Transverse colon (tissue), 4 donors: ENCODE data around the gene IL26. TPM values are rescaled to one million over a fixed set of nuclear protein-coding genes. Genes with fewer than 3 reads are reported as not detected.
"Not testable (repeated sequence)": the region's sequence is repeated elsewhere in the genome, so short reads cannot be mapped to it uniquely, and the experiment has no call there.

Source experiments
- DNase-seq: peaks from one replicate; pipeline ENCODE4 v3.0.0-alpha.2; 2019
- H3K27ac ChIP-seq, 4 donors: fragments of 200-600 bp; sonication (generic); 2 replicates each; pipeline ENCODE4 v1.5.1; 2016 to 2018; ENCODE audit warnings: inconsistent platforms in 4 of 4
- H3K27me3 ChIP-seq: fragments of 200-600 bp; sonication (generic); 2 replicates; pipeline ENCODE4 v1.5.1; 2017; ENCODE audit warnings: inconsistent platforms
- H3K36me3 ChIP-seq, 4 donors: fragments of 200-600 bp; sonication (generic); 2 replicates each; pipeline ENCODE4 v1.5.1; 2017 to 2019; ENCODE audit warnings: inconsistent platforms in 4 of 4
- H3K4me1 ChIP-seq, 4 donors: fragments of 200-600 bp; sonication (generic); 2 replicates each; pipeline ENCODE4 v1.5.1; 2017 to 2020; ENCODE audit warnings: inconsistent platforms in 4 of 4
- H3K4me3 ChIP-seq, 4 donors: fragments of 200-600 bp; sonication (generic); 1 replicate in 1 of 4; 2 replicates in 3 of 4; pipeline versions ENCODE4 v1.5.1 to v1.6.1; 2017 to 2019; ENCODE audit warnings: inconsistent platforms in 4 of 4
- H3K9me3 ChIP-seq, 2 donors: fragments of 200-600 bp; sonication (generic); 2 replicates each; pipeline ENCODE4 v1.5.1; 2017 to 2019; ENCODE audit warnings: inconsistent platforms in 2 of 2
- EP300 ChIP-seq: sonication (generic); formaldehyde crosslinking; IDR thresholded peaks from one replicate; pipeline ENCODE4 v1.6.1; 2017; ENCODE audit warnings: antibody characterized with exemption, low read depth
- POLR2A ChIP-seq: fragments of 450-650 bp; IDR thresholded peaks from one replicate; pipeline ENCODE4 v1.6.1; 2016; ENCODE audit warnings: antibody characterized with exemption, mild to moderate bottlenecking, moderate library complexity
- POLR2AphosphoS5 ChIP-seq, 3 donors: sonication (generic); formaldehyde crosslinking; IDR thresholded peaks; one replicate each; pipeline ENCODE4 v1.6.1; 2016; ENCODE audit warnings: antibody characterized with exemption in 3 of 3
- WGBS, 2 donors: methylation state at CpG; one replicate each; pipeline ENCODE4 v1.1.5; 2018; ENCODE audit warnings: low coverage in 1 of 2; 5-methylcytosine and 5-hydroxymethylcytosine counted together
- in situ Hi-C, 4 donors: fragments of 200-750 bp; cut with MboI; loops; one replicate each; pipeline versions ENCODE4 v1.15.0 to v1.15.1; 2017; ENCODE audit warnings: low sequenced_read_pairs in 3 of 4, low pct_ligation_motif_present in 1 of 4, low pct_unique_long_range_greater_than_20kb in 1 of 4
- intact Hi-C: fragments of 100-400 bp; cut with DNase I; formaldehyde crosslinking; loops from one replicate; pipeline ENCODE4 v1.15.1; 2023; ENCODE audit warnings: low total_unique reads
- total RNA-seq, 4 donors: library from RNA; depleted of rRNA; stranded (reverse); fragments of >200 nt; gene quantifications; one replicate each; pipeline ENCODE4 v1.1.0, GENCODE V29; 2016
- TF ChIP-seq, protein P1 (sequence below), 5 experiments: fragments of 200-600 bp in 3 of 5; fragments of 450-650 bp in 2 of 5; sonication (generic) in 3 of 5; IDR thresholded peaks; 1 replicate in 2 of 5; 2 replicates in 3 of 5; pipeline ENCODE4 v1.5.1; 2016 to 2017; ENCODE audit warnings: antibody characterized with exemption in 5 of 5, inconsistent platforms in 3 of 5, mild to moderate bottlenecking in 2 of 5, moderate library complexity in 1 of 5

IL26 gene
- total RNA-seq, 4 donors from 2014 or later, result not detected

DNA sequence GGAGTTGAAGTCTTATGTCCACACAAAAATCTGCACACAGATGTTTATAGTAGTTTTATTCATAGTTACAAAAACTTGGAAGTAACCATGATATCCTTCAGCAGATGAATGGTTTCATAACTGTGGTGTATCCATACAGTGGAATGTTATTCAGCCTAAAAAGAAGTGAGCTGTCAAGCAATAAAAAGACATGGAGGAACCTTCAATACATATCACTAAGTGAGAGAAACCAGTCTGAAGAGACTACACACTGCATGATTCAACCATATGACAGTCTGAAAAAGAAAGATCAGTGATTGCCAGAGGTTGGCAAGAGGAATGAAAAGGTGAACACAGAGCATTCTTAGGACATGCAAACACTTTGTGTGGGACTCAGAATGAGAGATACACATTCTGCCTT, 47.4 kb downstream of the IL26 start:
- no peak overlapping the region for H3K4me3 ChIP-seq
- no peak overlapping the region for H3K27ac ChIP-seq
- TF ChIP-seq POLR2AphosphoS5 (IDR thresholded peaks at IDR 0.05), result no peak
- TF ChIP-seq EP300, result no peak
- TF ChIP-seq POLR2A, result no peak
- TF ChIP-seq, protein P1, sequence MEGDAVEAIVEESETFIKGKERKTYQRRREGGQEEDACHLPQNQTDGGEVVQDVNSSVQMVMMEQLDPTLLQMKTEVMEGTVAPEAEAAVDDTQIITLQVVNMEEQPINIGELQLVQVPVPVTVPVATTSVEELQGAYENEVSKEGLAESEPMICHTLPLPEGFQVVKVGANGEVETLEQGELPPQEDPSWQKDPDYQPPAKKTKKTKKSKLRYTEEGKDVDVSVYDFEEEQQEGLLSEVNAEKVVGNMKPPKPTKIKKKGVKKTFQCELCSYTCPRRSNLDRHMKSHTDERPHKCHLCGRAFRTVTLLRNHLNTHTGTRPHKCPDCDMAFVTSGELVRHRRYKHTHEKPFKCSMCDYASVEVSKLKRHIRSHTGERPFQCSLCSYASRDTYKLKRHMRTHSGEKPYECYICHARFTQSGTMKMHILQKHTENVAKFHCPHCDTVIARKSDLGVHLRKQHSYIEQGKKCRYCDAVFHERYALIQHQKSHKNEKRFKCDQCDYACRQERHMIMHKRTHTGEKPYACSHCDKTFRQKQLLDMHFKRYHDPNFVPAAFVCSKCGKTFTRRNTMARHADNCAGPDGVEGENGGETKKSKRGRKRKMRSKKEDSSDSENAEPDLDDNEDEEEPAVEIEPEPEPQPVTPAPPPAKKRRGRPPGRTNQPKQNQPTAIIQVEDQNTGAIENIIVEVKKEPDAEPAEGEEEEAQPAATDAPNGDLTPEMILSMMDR (IDR thresholded peaks at IDR 0.05), result no peak
- DNase-seq, result no peak
- H3K4me1 ChIP-seq, result peaks cover 0 to 6% (median 0%) of the 10 kb centered on the region in 4 donors
- H3K9me3 ChIP-seq, result no peaks in the 10 kb centered on the region
- in situ Hi-C loops, result no loop called here
- H3K36me3 ChIP-seq, result no peaks in the 10 kb centered on the region
- intact Hi-C loops, result no loop called here
- H3K27me3 ChIP-seq, result no peaks in the 10 kb centered on the region

DNA sequence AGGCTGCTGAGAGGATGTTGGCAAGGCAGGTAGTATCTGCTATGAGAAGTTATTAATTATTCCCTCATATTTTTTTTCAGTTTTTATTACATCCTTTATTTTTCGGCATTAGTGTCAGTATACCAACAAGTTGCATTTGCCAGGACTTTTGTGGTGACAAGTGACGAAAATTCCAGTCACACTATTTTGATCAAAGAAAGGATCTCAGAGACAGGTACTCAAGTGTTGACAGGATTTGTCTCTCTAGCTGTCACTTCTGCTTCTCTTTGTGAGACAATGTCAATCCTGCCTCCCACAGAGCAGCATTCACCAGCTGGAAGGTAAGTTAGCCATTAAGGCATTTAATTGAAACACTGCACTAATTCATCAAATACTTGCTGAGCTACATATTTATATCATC, 48.0 kb downstream of the IL26 start:
- Histone ChIP-seq H3K27ac (no peak overlapping the region), H3K27me3 (no peaks in the 10 kb centered on the region), H3K9me3 (no peaks in the 10 kb centered on the region), H3K4me3 (no peak overlapping the region), H3K36me3 (no peaks in the 10 kb centered on the region), H3K4me1 (peaks cover 0 to 6% (median 0%) of the 10 kb centered on the region in 4 donors)
- TF ChIP-seq EP300 (no peak), POLR2A (no peak), POLR2AphosphoS5 (IDR thresholded peaks at IDR 0.05) (no peak)
- TF ChIP-seq, protein P1 (IDR thresholded peaks at IDR 0.05), result no peak
- in situ Hi-C loops, result no loop called here
- no peak for DNase-seq
- WGBS, 2 donors, result 90 to 100% methylated on average over 2 of the region's 2 CpGs
- intact Hi-C loops, result no loop called here

DNA sequence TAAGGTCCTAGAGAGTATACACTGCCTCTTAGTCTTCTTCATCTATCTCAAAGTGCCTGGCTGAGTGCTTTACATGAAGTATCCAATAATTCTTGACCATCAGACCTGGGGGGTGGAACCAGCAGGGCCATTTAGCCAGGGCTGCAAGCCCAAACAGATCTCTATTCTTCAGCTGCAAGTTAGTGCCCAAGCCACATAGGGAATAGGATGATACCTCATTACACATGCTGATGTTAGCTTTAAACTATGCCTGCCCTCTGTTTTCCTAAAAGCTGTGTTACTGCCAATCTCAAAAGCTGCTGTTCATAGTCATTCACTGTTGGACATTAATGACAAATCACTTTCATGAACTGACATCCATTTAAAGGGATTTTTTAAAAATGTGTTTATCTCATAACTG, 49.4 kb downstream of the IL26 start:
- no peak overlapping the region for H3K27ac ChIP-seq
- no peak for TF ChIP-seq POLR2A
- TF ChIP-seq EP300, result no peak
- TF ChIP-seq POLR2AphosphoS5 (IDR thresholded peaks at IDR 0.05), result no peak
- TF ChIP-seq, protein P1 (IDR thresholded peaks at IDR 0.05), result no peak
- no peak for DNase-seq
- H3K4me1 ChIP-seq, result peaks cover 0 to 6% (median 0%) of the 10 kb centered on the region in 4 donors
- no peaks in the 10 kb centered on the region for H3K9me3 ChIP-seq
- no peaks in the 10 kb centered on the region for H3K36me3 ChIP-seq
- in situ Hi-C loops, result no loop called here
- intact Hi-C loops, result no loop called here
- H3K27me3 ChIP-seq, result no peaks in the 10 kb centered on the region
- no peak overlapping the region for H3K4me3 ChIP-seq

DNA sequence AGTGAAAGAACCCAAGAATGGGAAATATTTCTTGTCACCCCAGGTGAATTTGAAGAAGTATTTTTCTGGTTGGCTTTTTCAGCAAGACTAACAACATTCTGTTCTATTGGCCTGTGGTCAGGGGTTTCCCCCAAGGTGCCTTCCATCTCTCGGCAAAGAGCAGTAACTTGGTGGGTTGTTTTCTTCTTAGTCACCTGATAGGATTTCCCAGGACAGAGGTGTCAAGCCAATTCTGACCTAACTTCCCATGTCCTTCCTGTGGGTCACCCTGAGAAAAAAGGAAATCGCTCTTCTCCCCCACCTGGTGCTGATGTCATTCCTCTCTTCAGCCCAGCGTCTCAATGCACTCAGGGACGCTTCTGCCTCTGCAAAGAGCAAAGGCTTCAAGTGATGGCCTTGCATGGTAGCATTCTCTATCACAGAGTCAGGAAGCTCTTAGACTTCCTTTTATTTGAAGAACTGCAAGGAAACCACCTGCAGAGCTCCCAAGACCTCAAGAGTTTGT, 50.0 kb downstream of the IL26 start:
- 52 to 90% methylated on average over 2 to 4 of the region's 4 CpGs for WGBS, 2 donors
- H3K36me3 ChIP-seq, result no peaks in the 10 kb centered on the region
- no peaks in the 10 kb centered on the region for H3K9me3 ChIP-seq
- no peaks in the 10 kb centered on the region for H3K27me3 ChIP-seq
- peaks cover 0 to 6% (median 0%) of the 10 kb centered on the region in 4 donors for H3K4me1 ChIP-seq
- peak; percentile 7 for DNase-seq
- no peak overlapping the region for H3K27ac ChIP-seq
- in situ Hi-C loops, result no loop called here
- intact Hi-C loops, result no loop called here
- TF ChIP-seq POLR2AphosphoS5 (IDR thresholded peaks at IDR 0.05) (no peak), POLR2A (no peak), EP300 (no peak)
- TF ChIP-seq, protein P1 (IDR thresholded peaks at IDR 0.05), result no peak
- no peak overlapping the region for H3K4me3 ChIP-seq

DNA sequence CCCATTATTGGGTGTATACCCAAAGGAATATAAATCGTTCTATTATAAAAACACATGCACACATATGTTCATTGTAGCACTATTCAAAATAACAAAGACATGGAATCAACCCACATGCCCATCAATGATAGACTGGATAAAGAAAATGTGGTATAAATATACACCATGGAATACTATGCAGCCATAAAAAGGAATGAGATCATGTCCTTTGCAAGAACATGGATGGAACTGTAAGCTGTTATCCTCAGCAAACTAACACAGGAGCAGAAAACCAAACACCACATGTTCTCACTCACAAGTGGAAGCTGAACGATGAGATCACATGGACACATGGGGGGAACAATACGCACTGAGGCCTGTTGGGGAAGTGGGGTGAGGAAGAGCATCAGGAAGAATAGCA, 50.8 kb downstream of the IL26 start:
- H3K4me1 ChIP-seq, intact Hi-C loops, H3K4me3 ChIP-seq, H3K9me3 ChIP-seq, DNase-seq, H3K27me3 ChIP-seq, H3K36me3 ChIP-seq, in situ Hi-C loops, H3K27ac ChIP-seq: not testable (repeated sequence)
- 93 to 95% methylated on average over 2 to 3 of the region's 3 CpGs for WGBS, 2 donors
